Astrocyte (in vitro differentiated cells and primary cell): Measurements from ENCODE around the gene NOL4L.

Source experiments
- EZH2 ChIP-seq: IDR thresholded peaks from 2 replicates; pipeline ENCODE4 v1.6.1; 2012; ENCODE audit warnings: mild to moderate bottlenecking, low read length, inconsistent platforms; ENCODE audit not compliant: insufficient read depth
- TF ChIP-seq, protein P1 (sequence below): IDR thresholded peaks from 2 replicates; pipeline ENCODE4 v1.5.1; 2011; ENCODE audit warnings: low read depth, mild to moderate bottlenecking, inconsistent platforms, low read length, moderate library complexity; ENCODE audit not compliant: insufficient read depth

DNA sequence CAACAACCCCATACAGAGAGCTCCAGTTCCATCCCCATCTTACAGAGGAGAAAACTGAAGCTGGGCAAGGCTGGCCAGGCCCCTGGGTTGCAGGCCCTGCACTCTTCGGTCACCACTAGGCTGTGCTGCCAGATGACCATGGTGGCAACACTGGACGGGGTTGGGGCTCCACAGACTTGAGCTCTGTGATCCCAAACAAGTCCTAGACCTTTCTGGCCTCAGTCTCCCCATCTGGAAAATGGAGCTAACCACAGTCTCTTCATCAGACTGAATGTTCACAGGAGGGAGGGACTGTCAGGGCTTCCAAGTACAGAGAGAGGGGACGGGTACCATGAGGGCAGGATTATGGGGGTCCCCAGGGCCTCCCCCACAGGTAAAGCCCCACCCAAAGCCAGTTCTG, 41.3 kb upstream of the NOL4L start:
- TF ChIP-seq, protein P1, sequence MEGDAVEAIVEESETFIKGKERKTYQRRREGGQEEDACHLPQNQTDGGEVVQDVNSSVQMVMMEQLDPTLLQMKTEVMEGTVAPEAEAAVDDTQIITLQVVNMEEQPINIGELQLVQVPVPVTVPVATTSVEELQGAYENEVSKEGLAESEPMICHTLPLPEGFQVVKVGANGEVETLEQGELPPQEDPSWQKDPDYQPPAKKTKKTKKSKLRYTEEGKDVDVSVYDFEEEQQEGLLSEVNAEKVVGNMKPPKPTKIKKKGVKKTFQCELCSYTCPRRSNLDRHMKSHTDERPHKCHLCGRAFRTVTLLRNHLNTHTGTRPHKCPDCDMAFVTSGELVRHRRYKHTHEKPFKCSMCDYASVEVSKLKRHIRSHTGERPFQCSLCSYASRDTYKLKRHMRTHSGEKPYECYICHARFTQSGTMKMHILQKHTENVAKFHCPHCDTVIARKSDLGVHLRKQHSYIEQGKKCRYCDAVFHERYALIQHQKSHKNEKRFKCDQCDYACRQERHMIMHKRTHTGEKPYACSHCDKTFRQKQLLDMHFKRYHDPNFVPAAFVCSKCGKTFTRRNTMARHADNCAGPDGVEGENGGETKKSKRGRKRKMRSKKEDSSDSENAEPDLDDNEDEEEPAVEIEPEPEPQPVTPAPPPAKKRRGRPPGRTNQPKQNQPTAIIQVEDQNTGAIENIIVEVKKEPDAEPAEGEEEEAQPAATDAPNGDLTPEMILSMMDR, result no peak
- TF ChIP-seq EZH2, result no peak
